NB4 (cell line): ENCODE measurements around the gene TGFBR1.

Experiments
- MYC ChIP-seq: IDR thresholded peaks from 2 replicates; pipeline ENCODE4 v1.6.1; 2011; ENCODE audit warnings: low read depth, low read length
- POLR2A ChIP-seq: IDR thresholded peaks from 2 replicates; pipeline ENCODE4 v1.6.1; 2011; ENCODE audit warnings: mild to moderate bottlenecking; ENCODE audit not compliant: insufficient read length; ENCODE audit errors: extremely low read depth
- TF ChIP-seq, protein P1 (sequence below): IDR thresholded peaks from one replicate; pipeline ENCODE4 v1.5.1; 2012; ENCODE audit warnings: low read depth, low read length
- TF ChIP-seq, protein P2 (sequence below): IDR thresholded peaks from 2 replicates; pipeline ENCODE4 v1.6.1; 2011; ENCODE audit warnings: low read depth, low read length

DNA sequence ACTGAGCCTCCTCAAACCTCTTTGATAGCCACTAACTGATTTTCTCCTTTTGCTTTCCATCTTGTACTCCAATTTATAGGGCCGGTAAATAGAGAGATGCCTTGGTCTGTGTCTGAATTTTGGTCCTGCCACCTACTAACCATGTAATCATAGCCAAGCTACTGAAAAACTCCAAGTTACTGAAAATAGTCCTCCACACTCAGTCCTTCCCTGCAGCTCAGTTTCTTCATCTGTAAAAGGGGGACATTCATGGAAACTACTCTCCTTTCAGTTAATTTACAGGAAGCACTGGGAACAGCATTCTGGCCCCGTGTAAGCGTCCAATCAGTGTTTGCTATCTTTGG, 30.0 kb upstream of the TGFBR1 start:
- TF ChIP-seq, protein P1, sequence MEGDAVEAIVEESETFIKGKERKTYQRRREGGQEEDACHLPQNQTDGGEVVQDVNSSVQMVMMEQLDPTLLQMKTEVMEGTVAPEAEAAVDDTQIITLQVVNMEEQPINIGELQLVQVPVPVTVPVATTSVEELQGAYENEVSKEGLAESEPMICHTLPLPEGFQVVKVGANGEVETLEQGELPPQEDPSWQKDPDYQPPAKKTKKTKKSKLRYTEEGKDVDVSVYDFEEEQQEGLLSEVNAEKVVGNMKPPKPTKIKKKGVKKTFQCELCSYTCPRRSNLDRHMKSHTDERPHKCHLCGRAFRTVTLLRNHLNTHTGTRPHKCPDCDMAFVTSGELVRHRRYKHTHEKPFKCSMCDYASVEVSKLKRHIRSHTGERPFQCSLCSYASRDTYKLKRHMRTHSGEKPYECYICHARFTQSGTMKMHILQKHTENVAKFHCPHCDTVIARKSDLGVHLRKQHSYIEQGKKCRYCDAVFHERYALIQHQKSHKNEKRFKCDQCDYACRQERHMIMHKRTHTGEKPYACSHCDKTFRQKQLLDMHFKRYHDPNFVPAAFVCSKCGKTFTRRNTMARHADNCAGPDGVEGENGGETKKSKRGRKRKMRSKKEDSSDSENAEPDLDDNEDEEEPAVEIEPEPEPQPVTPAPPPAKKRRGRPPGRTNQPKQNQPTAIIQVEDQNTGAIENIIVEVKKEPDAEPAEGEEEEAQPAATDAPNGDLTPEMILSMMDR, result no peak
- no peak for TF ChIP-seq POLR2A
- TF ChIP-seq, protein P2, sequence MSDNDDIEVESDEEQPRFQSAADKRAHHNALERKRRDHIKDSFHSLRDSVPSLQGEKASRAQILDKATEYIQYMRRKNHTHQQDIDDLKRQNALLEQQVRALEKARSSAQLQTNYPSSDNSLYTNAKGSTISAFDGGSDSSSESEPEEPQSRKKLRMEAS, result no peak
- no peak for TF ChIP-seq MYC
